AG04449 (cell line): Measurements from ENCODE around the gene COL9A2.

Experiments used
- CTCF ChIA-PET: fragments of 350-600 bp; formaldehyde crosslinking; extraction: SDS; loops from one replicate; lab custom pipeline; 2021; ENCODE audit warnings: antibody characterized with exemption; lab: Yijun Ruan, JAX
- POLR2A ChIA-PET: fragments of 400-600, 350-600 bp; formaldehyde crosslinking; extraction: SDS; loops from one replicate; lab custom pipeline; 2020; ENCODE audit warnings: antibody characterized with exemption, inconsistent platforms; lab: Yijun Ruan, JAX
- DNase-seq: peaks from one replicate; pipeline ENCODE4 v3.0.0-alpha.2; 2010; ENCODE audit warnings: low read depth, low spot score
- H3K4me3 ChIP-seq: 2 replicates; pipeline ENCODE4 v1.5.1; 2011; ENCODE audit warnings: low read depth, mild to moderate bottlenecking, control low read depth, low read length
- CTCF ChIP-seq: IDR thresholded peaks from one replicate; pipeline ENCODE4 v1.5.1; 2011; ENCODE audit warnings: mild to moderate bottlenecking, moderate library complexity, low read length, control low read depth, inconsistent platforms; ENCODE audit not compliant: insufficient read depth; ENCODE audit errors: missing control alignments

COL9A2 gene

GRCh38 chr1:40302475-40302874, 14.6 kb downstream of the COL9A2 start:
- POLR2A ChIA-PET, result no interaction called here
- no peak overlapping the region for H3K4me3 ChIP-seq

GRCh38 chr1:40301541-40302299, 15.4 kb downstream of the COL9A2 start:
- ChIA-PET POLR2A (no interaction called here), CTCF (interaction anchor here (12.6 kb wide), 1 partner anchor 14 kb away, joined by 108 read pairs; the partner anchor contains the start of gene COL9A2)
- no peak overlapping the region for H3K4me3 ChIP-seq
- TF ChIP-seq CTCF, result no peak
- no peak for DNase-seq

More at GRCh38 chr1:40302475-40302874, 14.6 kb downstream of the COL9A2 start:
- no peak for TF ChIP-seq CTCF
- DNase-seq, result no peak
- CTCF ChIA-PET, result no interaction called here

- H3K4me3 ChIP-seq, result no peak overlapping the region
- POLR2A ChIA-PET, result no interaction called here
- CTCF ChIA-PET, result interaction anchor here (1.3 to 12.6 kb wide), 2 partner anchors 15 to 148 kb away, joined by 3 to 108 read pairs; partner anchors contain the start of gene COL9A2
- DNase-seq, result no peak
- TF ChIP-seq CTCF, result no peak
Observed at GRCh38 chr1:40301066-40301465, 16.0 kb downstream of the COL9A2 start.

DNA sequence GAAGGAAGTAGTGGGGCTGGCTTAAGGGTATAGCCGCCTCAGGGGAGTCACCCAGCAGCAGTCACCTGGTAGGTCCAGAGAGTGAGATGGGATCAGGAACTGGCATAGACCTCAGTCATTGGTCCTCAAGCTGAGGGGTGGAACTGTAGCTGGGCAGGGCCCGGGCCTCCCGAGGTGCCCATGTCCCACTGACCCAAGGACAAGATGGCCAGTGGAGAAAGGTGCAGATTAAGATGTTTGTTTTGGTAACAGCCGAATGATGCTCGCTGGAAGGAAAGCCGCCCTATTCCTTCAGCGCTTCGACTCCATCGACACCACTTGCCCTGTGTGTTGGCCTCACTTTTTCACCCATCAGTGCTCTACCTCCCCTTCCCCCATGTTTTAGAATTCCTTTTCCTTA, 16.4 kb downstream of the COL9A2 start:
- CTCF ChIA-PET, result interaction anchor here (1.3 to 12.6 kb wide), 2 partner anchors 15 to 148 kb away, joined by 3 to 108 read pairs; partner anchors contain the start of gene COL9A2
- no peak for DNase-seq
- no peak overlapping the region for H3K4me3 ChIP-seq
- POLR2A ChIA-PET, result no interaction called here
- no peak for TF ChIP-seq CTCF

DNA sequence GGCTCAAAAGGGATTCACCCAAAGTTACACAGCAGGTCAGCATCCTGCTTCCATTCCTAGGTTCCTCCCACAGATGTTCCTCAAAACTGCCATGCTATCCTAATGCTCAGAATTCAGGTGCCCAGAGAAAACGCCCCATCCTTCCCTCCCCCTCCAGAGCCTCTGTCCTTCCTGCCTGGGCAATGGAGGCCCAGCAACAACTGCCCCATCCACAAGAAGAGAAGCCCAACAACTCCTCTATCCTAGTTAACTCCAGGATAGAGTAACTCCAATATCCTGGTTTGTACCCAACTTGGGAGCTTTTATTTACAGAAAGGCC, 16.9 kb downstream of the COL9A2 start:
- DNase-seq, result no peak
- CTCF ChIA-PET, result interaction anchor here (1.3 to 12.6 kb wide), 2 partner anchors 16 to 148 kb away, joined by 3 to 108 read pairs; partner anchors contain the start of gene COL9A2
- POLR2A ChIA-PET, result no interaction called here
- TF ChIP-seq CTCF, result no peak
- H3K4me3 ChIP-seq, result no peak overlapping the region
